NCI-H146 treated with DMSO at 0.1 percent for 48 hours (cell line): Measurements from ENCODE around the gene PTCD3.
A peak's percentile ranks its signal among the peaks of the same experiment; 100 is the strongest.

Experiments used
- DNase-seq: peaks from one replicate; lab custom pipeline; 2025; ENCODE audit not compliant: unreplicated experiment; lab: John Stamatoyannopoulos, UW

The PTCD3 gene

DNA sequence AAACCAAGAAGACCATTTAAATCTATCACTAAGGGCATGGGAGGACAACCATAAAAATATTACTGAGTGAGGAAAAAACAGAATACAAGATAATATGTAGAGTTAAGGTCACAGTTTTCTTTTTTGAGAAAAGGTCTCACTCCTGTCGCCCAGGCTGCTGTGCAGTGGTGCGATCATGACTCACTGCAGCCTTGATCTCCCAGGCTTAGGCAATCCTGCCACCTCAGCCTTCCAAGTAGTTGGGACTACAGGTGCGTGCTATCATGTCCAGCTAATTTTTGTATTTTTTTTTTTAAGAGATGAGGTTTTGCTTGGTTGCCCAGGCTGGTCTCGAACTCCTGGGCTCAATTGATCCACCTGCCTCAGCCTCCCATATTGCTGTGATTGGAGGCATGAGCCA is 24.3 kb upstream of the PTCD3 start:
- DNase-seq: no peak

- DNase-seq: no peak
Measured at GRCh38 chr2:86082756-86083155, 23.3 kb upstream of the PTCD3 start.

DNA sequence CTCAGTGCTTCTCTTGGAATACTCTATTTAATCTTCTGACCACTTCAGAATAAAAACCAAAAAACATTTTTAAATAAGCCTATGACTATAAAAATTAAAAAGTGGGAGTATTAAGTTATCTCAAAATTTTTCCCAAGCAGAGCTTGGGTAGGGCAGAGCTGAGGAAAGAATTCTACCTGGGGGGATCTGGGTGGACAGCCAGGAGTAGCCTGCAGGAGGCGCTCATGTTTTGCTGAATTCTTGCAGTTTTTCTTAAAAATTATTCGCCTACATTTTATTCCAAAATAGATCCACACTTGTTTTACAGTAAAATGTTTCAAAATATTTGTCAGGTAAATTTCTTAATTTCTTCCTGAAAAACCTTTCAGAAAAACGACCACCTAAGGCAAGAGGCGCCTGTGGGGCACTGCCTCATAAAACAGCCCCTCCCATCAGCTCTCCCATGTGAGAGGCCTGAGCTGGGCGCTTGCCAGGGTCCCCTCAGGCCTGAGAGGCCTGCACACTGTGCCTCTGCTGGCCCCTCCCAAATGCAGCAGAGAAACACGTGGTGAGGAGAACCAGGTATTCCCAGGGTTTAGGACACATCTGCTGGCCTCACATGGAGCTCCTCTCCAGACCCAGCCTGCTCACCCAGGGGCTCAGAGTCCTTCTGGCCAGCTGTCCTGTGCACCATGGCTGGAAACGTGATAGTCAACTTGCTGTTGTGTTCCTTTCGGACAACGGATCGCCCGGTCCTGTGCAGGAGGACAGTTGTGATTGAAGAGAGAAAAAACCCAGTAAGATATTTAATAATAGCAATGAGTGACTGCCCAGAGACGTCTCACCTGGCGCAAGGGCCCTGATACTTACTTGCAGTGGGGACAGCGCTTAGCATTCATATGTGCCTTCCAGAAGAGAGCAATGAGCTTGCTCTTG is 17.8 kb upstream of the PTCD3 start:
- no peak for DNase-seq

- DNase-seq: no peak
Measured at GRCh38 chr2:86094229-86094628, 11.8 kb upstream of the PTCD3 start.

- no peak for DNase-seq
Measured at GRCh38 chr2:86097114-86097896, 8.7 kb upstream of the PTCD3 start.

DNA sequence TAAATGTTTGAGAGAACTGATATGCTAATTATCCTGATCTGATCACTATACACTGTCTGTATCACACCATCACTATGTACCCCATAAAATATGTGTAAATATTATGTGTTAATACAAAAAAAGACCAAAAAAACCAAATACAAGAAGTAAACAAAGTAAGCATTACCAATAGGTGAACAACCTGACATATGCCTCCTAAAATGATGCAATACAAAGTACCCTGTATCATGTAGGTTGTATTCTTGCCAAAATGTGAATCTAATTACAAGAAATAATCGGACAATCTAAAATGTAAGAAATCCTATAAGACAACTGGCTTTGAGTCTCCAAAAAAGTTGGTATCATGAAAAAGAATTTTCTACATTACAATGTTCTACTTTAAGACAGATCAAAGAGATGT is 8.1 kb upstream of the PTCD3 start:
- DNase-seq: no peak

DNA sequence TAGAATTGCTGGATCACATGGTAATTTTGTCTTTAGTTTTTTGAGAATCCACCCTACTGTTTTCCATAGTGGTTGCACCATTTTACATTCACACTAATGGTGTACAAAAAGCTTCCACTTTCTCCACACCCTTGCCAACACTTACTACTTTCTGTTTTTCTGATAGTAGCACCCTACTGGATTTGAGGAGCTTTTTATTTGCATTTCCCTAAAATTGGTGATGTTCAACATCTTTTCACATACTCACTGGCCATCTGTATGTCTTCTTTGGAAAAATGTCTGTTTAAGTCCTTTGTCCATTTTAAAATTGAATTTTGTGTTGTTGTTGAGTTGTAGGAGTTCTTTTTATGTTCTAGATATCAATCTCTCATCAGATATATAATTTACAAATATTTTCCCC is 3.9 kb upstream of the PTCD3 start:
- no peak for DNase-seq

DNA sequence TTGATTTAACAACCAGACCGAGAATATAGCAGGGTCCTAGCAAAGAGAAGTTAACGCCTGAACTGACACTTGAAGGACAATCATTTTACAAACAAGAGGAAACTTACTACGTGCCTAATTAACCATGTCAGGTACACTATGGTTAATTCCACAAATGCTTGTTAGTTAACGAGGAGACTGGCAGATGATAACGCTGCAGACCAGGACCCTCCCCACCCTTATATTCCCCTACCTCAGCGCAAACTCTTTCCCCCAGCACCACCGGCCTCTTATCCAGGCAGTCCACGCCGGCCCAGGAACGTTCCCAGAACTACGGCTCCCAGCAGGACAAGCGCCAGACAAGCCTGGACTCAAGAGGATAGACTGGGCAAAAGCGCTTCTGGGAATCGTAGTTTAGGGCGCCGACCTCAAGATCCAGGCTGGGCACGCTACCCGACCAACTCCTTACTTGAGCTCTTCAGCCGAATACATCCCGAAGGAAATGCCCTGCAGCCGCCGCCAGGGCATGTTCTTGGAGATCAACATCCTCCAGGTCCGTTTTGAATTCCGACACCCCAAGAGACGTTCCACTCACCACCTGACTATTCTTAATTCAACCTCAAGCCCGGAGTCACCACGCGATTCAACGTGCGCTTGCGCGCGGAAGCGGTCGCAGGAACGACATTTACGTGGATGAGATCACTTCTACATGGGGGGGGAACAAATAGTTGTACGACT is 625 bp upstream of the PTCD3 start, which contains the start of gene POLR1A:
Gene POLR1A (minus strand): TSS at position 635 of the 717 bp plus-strand sequence. CDS start 110 bp downstream, at position 525.
- DNase-seq: peak; percentile 94

DNA sequence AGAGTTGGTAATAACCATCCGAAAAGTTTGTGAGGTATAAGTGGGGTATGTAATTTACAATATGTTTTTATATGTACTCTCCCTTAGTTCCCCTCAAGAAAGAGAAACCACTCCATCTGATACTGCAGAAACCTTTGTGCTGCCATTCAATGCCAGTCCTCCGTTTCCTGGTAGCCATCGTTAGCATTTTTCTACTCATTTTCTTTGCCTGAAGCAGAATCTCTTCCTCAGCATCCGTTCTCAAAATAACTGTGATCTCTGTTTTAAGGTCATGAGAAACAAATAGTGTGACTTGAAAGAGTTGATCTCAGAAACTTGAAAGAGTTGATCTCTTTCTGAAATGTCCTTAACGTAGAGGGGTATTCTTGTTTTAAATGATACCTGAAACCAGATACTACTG is 996 bp downstream of the PTCD3 start:
- no peak for DNase-seq

DNA sequence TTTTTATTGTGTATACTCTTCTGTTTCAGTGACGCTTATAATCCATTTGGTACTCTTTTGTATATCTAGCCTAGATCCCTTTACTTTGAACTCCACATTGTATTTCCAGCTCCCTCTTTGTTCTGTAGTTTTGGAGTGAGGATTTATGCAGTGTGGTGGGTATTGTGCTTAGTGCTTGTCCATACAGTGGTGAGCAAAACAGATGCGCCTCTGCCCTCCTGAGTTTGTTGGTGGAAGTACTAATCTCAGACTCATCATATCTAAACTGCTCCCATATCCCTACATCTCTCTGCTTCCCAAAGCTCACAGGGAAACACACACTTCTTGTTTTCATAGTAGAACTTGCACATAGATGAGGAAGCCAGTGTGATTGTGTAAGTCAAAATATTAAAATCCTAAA is 12.1 kb downstream of the PTCD3 start:
- DNase-seq: no peak

DNA sequence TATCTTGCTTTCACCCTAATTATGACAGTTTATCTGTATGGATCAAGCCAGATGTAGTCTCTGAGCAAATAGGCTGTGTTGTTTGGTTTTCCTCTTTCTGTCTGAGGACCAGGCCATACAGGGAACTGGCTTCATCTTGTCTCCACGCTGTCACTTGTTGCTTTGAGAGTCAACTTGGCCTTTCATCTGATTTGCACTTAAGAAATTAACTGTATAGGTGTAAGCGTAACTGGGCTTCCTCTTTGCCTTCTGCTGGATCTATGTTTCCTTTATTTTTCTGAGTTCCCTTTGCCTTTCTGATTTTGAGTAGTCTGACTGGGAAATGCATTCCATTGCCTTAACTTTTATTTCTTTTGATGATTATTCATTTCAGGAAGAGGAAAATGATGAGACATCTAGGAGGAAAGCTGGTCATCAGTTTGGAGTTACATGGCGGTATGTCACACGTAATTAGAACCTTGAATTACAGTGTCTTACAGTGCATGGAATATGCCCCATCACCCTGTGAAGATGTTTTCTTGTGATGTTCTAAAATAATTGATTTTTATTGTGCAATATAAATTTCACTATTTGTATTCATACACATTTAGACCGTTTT is 17.4 kb downstream of the PTCD3 start:
- DNase-seq: no peak

DNA sequence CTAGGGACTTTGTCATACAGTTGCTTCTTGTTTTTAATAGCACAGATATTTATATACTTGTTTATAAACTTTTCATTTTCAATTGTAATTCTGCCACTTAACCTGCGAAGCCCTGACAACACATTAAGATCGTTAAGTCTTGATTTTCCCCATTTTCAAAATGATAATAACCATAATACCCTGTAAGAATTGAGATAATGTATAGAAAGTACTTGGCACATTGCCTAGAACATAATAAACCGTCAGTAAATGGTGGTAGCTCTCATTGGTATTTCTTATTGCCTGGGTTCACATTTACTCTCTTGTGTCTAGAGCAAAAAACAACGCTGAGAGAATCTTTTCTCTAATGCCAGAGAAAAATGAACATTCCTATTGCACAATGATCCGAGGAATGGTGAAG is 18.6 kb downstream of the PTCD3 start:
- DNase-seq: no peak

DNA sequence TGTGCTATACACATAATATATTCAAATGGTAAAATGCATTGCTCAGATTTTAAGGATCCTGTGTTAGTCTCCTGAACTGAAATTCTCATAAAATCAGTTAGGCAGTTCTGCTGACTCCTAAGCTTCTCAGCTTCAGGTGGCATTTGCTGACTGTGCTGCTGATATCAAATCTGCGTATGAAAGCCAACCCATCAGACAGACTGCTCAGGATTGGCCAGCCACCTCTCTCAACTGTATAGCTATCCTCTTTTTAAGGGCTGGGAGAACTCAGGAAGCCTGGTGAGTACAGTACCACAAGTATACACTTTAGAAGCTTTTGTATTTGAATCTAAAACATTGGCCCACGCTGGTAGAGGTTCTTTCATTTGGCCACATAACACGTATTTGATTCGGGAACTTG is 28.7 kb downstream of the PTCD3 start:
- no peak for DNase-seq

DNA sequence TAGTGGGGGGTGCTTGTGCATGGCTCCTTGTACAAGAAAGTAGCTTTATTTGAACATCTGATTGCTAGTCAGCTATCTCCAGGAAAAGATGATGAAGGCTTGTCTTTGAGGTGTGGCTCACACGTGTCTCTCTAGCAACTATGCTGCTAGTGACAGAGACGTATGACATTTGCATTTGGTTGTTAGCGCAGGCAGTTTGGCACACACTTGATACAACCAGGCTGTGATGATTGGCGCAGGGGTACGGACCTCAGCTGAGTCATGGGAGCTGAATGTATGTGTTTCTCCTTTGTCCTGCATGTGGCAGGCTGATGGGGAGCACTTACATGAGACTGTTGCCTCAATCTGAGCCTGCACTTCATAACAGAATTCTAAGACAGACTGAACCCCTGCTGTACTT is 29.6 kb downstream of the PTCD3 start:
- DNase-seq: no peak

DNA sequence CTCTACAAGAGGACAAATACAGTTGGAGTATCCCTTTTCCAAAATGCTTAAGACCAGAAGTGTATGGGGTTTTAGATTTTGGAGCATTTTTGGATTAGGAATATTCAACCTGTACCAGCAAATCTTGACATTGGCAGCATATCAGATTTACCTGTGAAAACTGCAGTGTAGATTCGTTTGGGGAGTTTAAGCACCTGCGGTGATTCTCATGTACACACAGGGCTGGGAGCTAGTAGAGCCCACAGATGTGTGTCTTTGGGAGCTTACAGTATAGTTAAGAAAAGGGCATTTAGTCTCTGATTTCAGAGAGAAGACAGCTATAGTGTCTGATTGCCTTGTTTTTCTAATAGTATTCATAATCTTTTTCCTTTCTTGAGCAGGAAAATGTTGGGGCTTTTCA is 30.1 kb downstream of the PTCD3 start:
- DNase-seq: no peak

GRCh38 chr2:86138736-86139625 is 32.9 kb downstream of the PTCD3 start:
- DNase-seq: no peak

GRCh38 chr2:86139981-86140380 is 33.9 kb downstream of the PTCD3 start:
- no peak for DNase-seq

DNA sequence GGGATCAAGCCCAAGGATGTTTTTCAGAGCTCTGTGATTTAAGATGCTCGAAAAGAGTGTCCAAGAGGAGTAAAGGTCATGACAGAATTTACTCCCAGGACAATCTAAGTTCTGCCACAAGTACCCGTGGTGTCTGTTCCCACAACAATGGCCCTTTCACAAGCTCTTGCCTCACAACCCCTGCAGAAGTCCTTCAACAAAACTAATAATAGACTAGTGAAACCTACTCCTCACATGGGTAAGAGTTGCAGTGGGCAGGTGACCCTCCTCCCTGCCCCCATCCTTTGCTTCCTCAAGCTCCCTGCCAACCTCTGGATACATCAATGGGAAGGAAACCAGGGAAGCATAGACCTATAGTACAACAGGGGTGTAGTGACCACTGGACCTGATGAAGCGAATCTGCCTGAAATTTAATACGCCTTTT is 34.9 kb downstream of the PTCD3 start:
- DNase-seq: no peak

DNA sequence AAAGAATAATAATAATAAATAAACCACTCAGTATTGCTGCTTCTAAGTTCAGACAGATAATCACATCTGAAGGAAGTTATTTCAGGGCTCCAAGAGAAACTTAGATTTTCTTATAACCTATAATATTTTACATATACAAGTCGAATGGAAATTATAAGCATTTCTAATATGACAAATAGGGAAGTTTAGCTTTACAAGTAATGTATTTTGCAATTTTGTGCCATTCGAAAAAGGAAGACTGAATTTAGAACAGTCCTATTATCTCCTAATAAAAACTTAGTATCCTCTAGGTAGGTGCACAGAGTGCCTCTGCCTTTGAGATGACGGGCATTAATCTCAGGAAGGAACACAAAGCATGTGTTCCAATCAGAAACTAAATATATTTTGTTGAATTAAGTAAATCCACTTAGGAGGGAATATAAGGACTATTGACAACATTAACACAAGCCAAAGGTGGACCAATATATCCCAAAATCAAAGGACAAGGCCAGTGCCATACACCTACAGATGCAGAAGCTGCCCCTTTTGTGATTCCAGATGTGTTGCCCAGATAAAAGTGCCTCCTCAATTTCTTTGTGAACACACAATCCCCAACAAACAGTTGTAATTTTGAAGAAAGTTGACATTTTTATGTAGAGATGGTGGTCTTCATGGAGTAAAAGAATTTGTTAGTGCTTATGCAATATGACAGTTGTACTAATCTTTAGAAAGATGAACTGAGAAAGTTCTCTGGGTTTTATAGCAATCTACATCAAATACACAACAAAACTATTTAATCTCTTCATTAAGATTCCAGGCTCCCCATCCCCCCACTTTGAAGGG is 36.6 kb downstream of the PTCD3 start:
- DNase-seq: no peak
